ENCODE results near the gene TDRD7.

- TF ChIP-seq CTCF (IDR thresholded peaks at IDR 0.05) (no peak), EZH2 (IDR thresholded peaks at IDR 0.05; ENCODE audit: borderline replicate concordance, insufficient read depth, low read depth, low read length, poor library complexity, severe bottlenecking) (no peak)
Observed at GRCh38 chr9:97413462-97413861, 1.6 kb downstream of the TDRD7 start.

Measured in B cell (primary cell).